ENCODE measurements around the gene ETFA. TPM values are rescaled to one million over a fixed set of nuclear protein-coding genes. Genes with fewer than 3 reads are reported as not detected.

Gene ETFA
- total RNA-seq, 2 experiments from 2014 or later: 108 to 111 TPM

- peaks cover 26% of the 10 kb centered on the region for H3K4me1 Mint-ChIP-seq (ENCODE audit: low read depth)
- H3K9me3 Mint-ChIP-seq (ENCODE audit: insufficient read depth): no peaks in the 10 kb centered on the region
- CTCF ChIA-PET: interaction anchor here (0.9 to 2.6 kb wide), 6 partner anchors 9 to 143 kb away, joined by 3 to 14 read pairs (median 4); no protein-coding TSS in a partner anchor
- H3K4me3 Mint-ChIP-seq: no peak overlapping the region
- ATAC-seq: no peak
- peaks cover 51% of the 10 kb centered on the region for H3K27me3 Mint-ChIP-seq (ENCODE audit: low read depth)
- H3K36me3 Mint-ChIP-seq (ENCODE audit: low read depth): peaks cover 3% of the 10 kb centered on the region
- POLR2A ChIA-PET: no interaction called here
- H3K27ac Mint-ChIP-seq: no peak overlapping the region
- no peak for DNase-seq
Measured at GRCh38 chr15:76333309-76333708, 22.0 kb upstream of the ETFA start.

- H3K9me3 Mint-ChIP-seq (ENCODE audit: insufficient read depth): no peaks in the 10 kb centered on the region
- POLR2A ChIA-PET: no interaction called here
- DNase-seq (no peak), ATAC-seq (no peak)
- peaks cover 55% of the 10 kb centered on the region for H3K27me3 Mint-ChIP-seq (ENCODE audit: low read depth)
- H3K27ac Mint-ChIP-seq: no peak overlapping the region
- H3K4me3 Mint-ChIP-seq: no peak overlapping the region
- CTCF ChIA-PET: interaction anchor here (0.9 to 2.6 kb wide), 6 partner anchors 8 to 142 kb away, joined by 3 to 14 read pairs (median 4); no protein-coding TSS in a partner anchor
- H3K4me1 Mint-ChIP-seq (ENCODE audit: low read depth): peaks cover 26% of the 10 kb centered on the region
- H3K36me3 Mint-ChIP-seq (ENCODE audit: low read depth): peaks cover 3% of the 10 kb centered on the region
Measured at GRCh38 chr15:76332796-76333195, 21.5 kb upstream of the ETFA start.

GRCh38 chr15:76330080-76330680, 18.9 kb upstream of the ETFA start:
- H3K9me3 Mint-ChIP-seq (ENCODE audit: insufficient read depth): no peaks in the 10 kb centered on the region
- peaks cover 2% of the 10 kb centered on the region for H3K4me1 Mint-ChIP-seq (ENCODE audit: low read depth)
- ATAC-seq: no peak
- no peak for DNase-seq
- H3K4me3 Mint-ChIP-seq: no peak overlapping the region
- H3K27ac Mint-ChIP-seq: no peak overlapping the region
- H3K27me3 Mint-ChIP-seq (ENCODE audit: low read depth): peaks cover 43% of the 10 kb centered on the region
- peaks cover 2% of the 10 kb centered on the region for H3K36me3 Mint-ChIP-seq (ENCODE audit: low read depth)
- CTCF ChIA-PET: interaction anchor here (1.6 kb wide), 1 partner anchor 92 kb away, joined by 5 read pairs; no protein-coding TSS in a partner anchor
- POLR2A ChIA-PET: no interaction called here

- H3K27me3 Mint-ChIP-seq (ENCODE audit: low read depth): peaks cover 42% of the 10 kb centered on the region
- CTCF ChIA-PET: interaction anchor here (0.9 kb wide), 1 partner anchor 93 kb away, joined by 3 read pairs; no protein-coding TSS in a partner anchor
Measured at GRCh38 chr15:76328958-76329357, 17.7 kb upstream of the ETFA start.

GRCh38 chr15:76328106-76328696, 16.9 kb upstream of the ETFA start:
- ChIA-PET POLR2A (no interaction called here), CTCF (interaction anchor here (0.9 kb wide), 1 partner anchor 93 kb away, joined by 3 read pairs; no protein-coding TSS in a partner anchor)
- Mint-ChIP-seq H3K4me3 (no peak overlapping the region), H3K36me3 (ENCODE audit: low read depth) (no peaks in the 10 kb centered on the region), H3K27ac (no peak overlapping the region), H3K27me3 (ENCODE audit: low read depth) (peaks cover 44% of the 10 kb centered on the region), H3K9me3 (ENCODE audit: insufficient read depth) (no peaks in the 10 kb centered on the region), H3K4me1 (ENCODE audit: low read depth) (no peaks in the 10 kb centered on the region)
- ATAC-seq (no peak), DNase-seq (no peak)

More at GRCh38 chr15:76328958-76329357, 17.7 kb upstream of the ETFA start:
- Mint-ChIP-seq H3K27ac (no peak overlapping the region), H3K4me3 (no peak overlapping the region), H3K36me3 (ENCODE audit: low read depth) (no peaks in the 10 kb centered on the region), H3K4me1 (ENCODE audit: low read depth) (no peaks in the 10 kb centered on the region), H3K9me3 (ENCODE audit: insufficient read depth) (no peaks in the 10 kb centered on the region)
- POLR2A ChIA-PET: no interaction called here
- ATAC-seq: no peak
- DNase-seq: no peak

GRCh38 chr15:76327191-76328105, 16.2 kb upstream of the ETFA start:
- ATAC-seq (no peak), DNase-seq (no peak)
- Mint-ChIP-seq H3K9me3 (ENCODE audit: insufficient read depth) (no peaks in the 10 kb centered on the region), H3K36me3 (ENCODE audit: low read depth) (no peaks in the 10 kb centered on the region), H3K27me3 (ENCODE audit: low read depth) (peaks cover 42% of the 10 kb centered on the region), H3K27ac (no peak overlapping the region), H3K4me1 (ENCODE audit: low read depth) (no peaks in the 10 kb centered on the region), H3K4me3 (no peak overlapping the region)
- POLR2A ChIA-PET: no interaction called here
- CTCF ChIA-PET: interaction anchor here (2.2 kb wide), 1 partner anchor 13 kb away, joined by 5 read pairs; no protein-coding TSS in a partner anchor

- no peak overlapping the region for H3K27ac Mint-ChIP-seq
- peaks cover 46% of the 10 kb centered on the region for H3K27me3 Mint-ChIP-seq (ENCODE audit: low read depth)
- no peaks in the 10 kb centered on the region for H3K36me3 Mint-ChIP-seq (ENCODE audit: low read depth)
- H3K4me1 Mint-ChIP-seq (ENCODE audit: low read depth): no peaks in the 10 kb centered on the region
- CTCF ChIA-PET: interaction anchor here (0.6 to 2.2 kb wide), 2 partner anchors 15 to 70 kb away, joined by 3 to 5 read pairs; no protein-coding TSS in a partner anchor
- no peak overlapping the region for H3K4me3 Mint-ChIP-seq
- DNase-seq (no peak), ATAC-seq (no peak)
- POLR2A ChIA-PET: no interaction called here
- H3K9me3 Mint-ChIP-seq (ENCODE audit: insufficient read depth): no peaks in the 10 kb centered on the region
Measured at GRCh38 chr15:76325704-76326103, 14.4 kb upstream of the ETFA start.

GRCh38 chr15:76324066-76324465, 12.8 kb upstream of the ETFA start:
- DNase-seq (no peak), ATAC-seq (no peak)
- CTCF ChIA-PET: interaction anchor here (1.2 kb wide), 1 partner anchor 9 kb away, joined by 3 read pairs; no protein-coding TSS in a partner anchor
- peaks cover 40% of the 10 kb centered on the region for H3K27me3 Mint-ChIP-seq (ENCODE audit: low read depth)
- no peaks in the 10 kb centered on the region for H3K36me3 Mint-ChIP-seq (ENCODE audit: low read depth)
- no peaks in the 10 kb centered on the region for H3K9me3 Mint-ChIP-seq (ENCODE audit: insufficient read depth)
- no peaks in the 10 kb centered on the region for H3K4me1 Mint-ChIP-seq (ENCODE audit: low read depth)
- no peak overlapping the region for H3K27ac Mint-ChIP-seq
- POLR2A ChIA-PET: no interaction called here
- H3K4me3 Mint-ChIP-seq: no peak overlapping the region

GRCh38 chr15:76321602-76322001, 10.3 kb upstream of the ETFA start:
- CTCF ChIA-PET: no interaction called here
- no peaks in the 10 kb centered on the region for H3K36me3 Mint-ChIP-seq (ENCODE audit: low read depth)

GRCh38 chr15:76321171-76321570, 9.9 kb upstream of the ETFA start:
- no peaks in the 10 kb centered on the region for H3K36me3 Mint-ChIP-seq (ENCODE audit: low read depth)
- no peaks in the 10 kb centered on the region for H3K4me1 Mint-ChIP-seq (ENCODE audit: low read depth)
- ChIA-PET POLR2A (no interaction called here), CTCF (no interaction called here)
- no peak overlapping the region for H3K27ac Mint-ChIP-seq
- DNase-seq: no peak
- no peaks in the 10 kb centered on the region for H3K9me3 Mint-ChIP-seq (ENCODE audit: insufficient read depth)
- peaks cover 28% of the 10 kb centered on the region for H3K27me3 Mint-ChIP-seq (ENCODE audit: low read depth)
- H3K4me3 Mint-ChIP-seq: no peak overlapping the region
- no peak for ATAC-seq

More at GRCh38 chr15:76321602-76322001, 10.3 kb upstream of the ETFA start:
- H3K4me3 Mint-ChIP-seq: no peak overlapping the region
- no peak for DNase-seq
- ATAC-seq: no peak
- no peaks in the 10 kb centered on the region for H3K4me1 Mint-ChIP-seq (ENCODE audit: low read depth)
- peaks cover 30% of the 10 kb centered on the region for H3K27me3 Mint-ChIP-seq (ENCODE audit: low read depth)
- H3K9me3 Mint-ChIP-seq (ENCODE audit: insufficient read depth): no peaks in the 10 kb centered on the region
- POLR2A ChIA-PET: no interaction called here
- no peak overlapping the region for H3K27ac Mint-ChIP-seq

- no peaks in the 10 kb centered on the region for H3K9me3 Mint-ChIP-seq (ENCODE audit: insufficient read depth)
Measured at GRCh38 chr15:76320012-76320411, 8.7 kb upstream of the ETFA start.

GRCh38 chr15:76313731-76314130, 2.5 kb upstream of the ETFA start:
- POLR2A ChIA-PET: no interaction called here

More at GRCh38 chr15:76320012-76320411, 8.7 kb upstream of the ETFA start:
- ATAC-seq (no peak), DNase-seq (no peak)
- Mint-ChIP-seq H3K4me1 (ENCODE audit: low read depth) (no peaks in the 10 kb centered on the region), H3K4me3 (no peak overlapping the region), H3K36me3 (ENCODE audit: low read depth) (no peaks in the 10 kb centered on the region), H3K27ac (no peak overlapping the region), H3K27me3 (ENCODE audit: low read depth) (peaks cover 24% of the 10 kb centered on the region)
- ChIA-PET CTCF (no interaction called here), POLR2A (no interaction called here)

More at GRCh38 chr15:76313731-76314130, 2.5 kb upstream of the ETFA start:
- peaks cover 7% of the 10 kb centered on the region for H3K36me3 Mint-ChIP-seq (ENCODE audit: low read depth)
- peaks cover 23% of the 10 kb centered on the region for H3K4me1 Mint-ChIP-seq (ENCODE audit: low read depth)
- no peak for ATAC-seq
- peaks cover 3% of the 10 kb centered on the region for H3K27me3 Mint-ChIP-seq (ENCODE audit: low read depth)
- no peak for DNase-seq
- H3K9me3 Mint-ChIP-seq (ENCODE audit: insufficient read depth): no peaks in the 10 kb centered on the region
- CTCF ChIA-PET: no interaction called here
- no peak overlapping the region for H3K27ac Mint-ChIP-seq
- H3K4me3 Mint-ChIP-seq: no peak overlapping the region

Data from activated CD8-positive, alpha-beta T cell treated with anti-CD3 and anti-CD28 coated beads, Interleukin-2, amount 10 ng/mL, durations not matched to agents 7 days and 5 days (primary cell).